Measurements from ENCODE around the gene SNAP23. TPM values are rescaled to one million over a fixed set of nuclear protein-coding genes. Genes with fewer than 3 reads are reported as not detected.

The SNAP23 gene
- total RNA-seq, 1 donor from 2014 or later: 111 TPM

DNA sequence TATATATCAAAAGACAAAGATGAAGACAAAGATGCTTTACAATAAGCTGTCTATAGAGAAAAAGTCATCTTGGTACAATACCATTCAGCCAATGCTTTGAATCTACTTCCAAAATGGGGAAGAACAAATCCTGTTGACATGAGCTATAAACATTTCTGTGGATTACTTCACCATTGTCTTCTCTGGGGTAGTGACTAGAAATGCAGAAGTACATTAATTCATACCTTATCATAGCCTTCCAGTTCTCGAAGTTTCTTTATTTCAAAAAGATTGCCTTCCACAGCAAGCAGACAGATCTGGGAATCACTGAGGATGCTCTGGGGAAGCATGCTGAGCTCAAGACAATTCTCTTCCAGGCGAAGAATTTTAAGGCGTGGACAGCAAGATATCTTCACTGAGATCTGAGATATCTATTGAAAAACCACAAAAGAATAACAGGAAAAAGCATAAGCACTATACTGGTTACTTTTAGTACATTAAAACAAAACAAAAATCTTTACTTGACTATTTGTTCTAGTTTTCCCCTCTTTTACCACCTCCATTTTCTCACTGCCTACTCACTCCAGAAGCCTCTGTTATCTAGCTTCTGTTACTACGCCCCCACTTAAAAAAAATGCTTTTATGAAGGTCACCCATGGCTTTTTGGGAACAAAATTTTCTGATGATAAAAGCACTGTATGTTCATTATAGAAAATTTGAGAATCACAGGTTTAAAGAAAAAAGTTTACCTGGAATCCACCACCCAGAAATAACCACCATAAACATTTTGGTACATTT is 49.6 kb downstream of the SNAP23 start:
- H3K4me1 Mint-ChIP-seq: peaks cover 29% of the 10 kb centered on the region
- ATAC-seq (ENCODE audit: low read depth) (no peak), DNase-seq (no peak)
- TF ChIP-seq, protein P1, sequence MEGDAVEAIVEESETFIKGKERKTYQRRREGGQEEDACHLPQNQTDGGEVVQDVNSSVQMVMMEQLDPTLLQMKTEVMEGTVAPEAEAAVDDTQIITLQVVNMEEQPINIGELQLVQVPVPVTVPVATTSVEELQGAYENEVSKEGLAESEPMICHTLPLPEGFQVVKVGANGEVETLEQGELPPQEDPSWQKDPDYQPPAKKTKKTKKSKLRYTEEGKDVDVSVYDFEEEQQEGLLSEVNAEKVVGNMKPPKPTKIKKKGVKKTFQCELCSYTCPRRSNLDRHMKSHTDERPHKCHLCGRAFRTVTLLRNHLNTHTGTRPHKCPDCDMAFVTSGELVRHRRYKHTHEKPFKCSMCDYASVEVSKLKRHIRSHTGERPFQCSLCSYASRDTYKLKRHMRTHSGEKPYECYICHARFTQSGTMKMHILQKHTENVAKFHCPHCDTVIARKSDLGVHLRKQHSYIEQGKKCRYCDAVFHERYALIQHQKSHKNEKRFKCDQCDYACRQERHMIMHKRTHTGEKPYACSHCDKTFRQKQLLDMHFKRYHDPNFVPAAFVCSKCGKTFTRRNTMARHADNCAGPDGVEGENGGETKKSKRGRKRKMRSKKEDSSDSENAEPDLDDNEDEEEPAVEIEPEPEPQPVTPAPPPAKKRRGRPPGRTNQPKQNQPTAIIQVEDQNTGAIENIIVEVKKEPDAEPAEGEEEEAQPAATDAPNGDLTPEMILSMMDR (IDR thresholded peaks at IDR 0.05): no peak
- no peaks in the 10 kb centered on the region for H3K27me3 Mint-ChIP-seq
- H3K36me3 Mint-ChIP-seq (ENCODE audit: low read depth): peaks cover 46% of the 10 kb centered on the region
- CTCF ChIA-PET: no interaction called here
- no peak overlapping the region for H3K4me3 Mint-ChIP-seq
- H3K9me3 Mint-ChIP-seq: no peaks in the 10 kb centered on the region
- no peak overlapping the region for H3K27ac Mint-ChIP-seq
- intact Hi-C loops (cut with micrococcal nuclease): no loop called here
- POLR2A ChIA-PET: interaction anchor here (1.0 kb wide), 1 partner anchor 42 kb away, joined by 3 read pairs; no protein-coding TSS in a partner anchor

DNA sequence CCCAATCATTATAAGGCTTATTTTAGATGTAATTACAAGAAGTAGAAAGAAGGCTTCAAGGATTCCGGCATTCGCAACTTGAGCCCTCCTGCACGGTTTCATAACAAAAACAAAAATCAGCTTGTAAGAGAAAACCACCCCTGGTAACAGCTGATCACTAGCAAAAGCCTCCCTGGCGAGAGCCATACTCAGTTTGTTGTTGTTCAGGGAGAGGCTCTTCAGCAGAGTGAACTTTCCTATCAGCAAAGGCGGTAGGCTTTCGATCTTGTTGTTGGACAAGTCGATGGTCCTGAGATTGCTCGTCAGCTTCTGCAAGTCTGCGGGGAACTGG is 52.4 kb downstream of the SNAP23 start:
- Mint-ChIP-seq H3K36me3 (ENCODE audit: low read depth) (peaks cover 41% of the 10 kb centered on the region), H3K9me3 (no peaks in the 10 kb centered on the region), H3K4me1 (peaks cover 36% of the 10 kb centered on the region), H3K4me3 (peak overlapping the region; percentile 96), H3K27ac (peak overlapping the region; percentile 93), H3K27me3 (no peaks in the 10 kb centered on the region)
- ATAC-seq (ENCODE audit: low read depth) (peak; percentile 12), DNase-seq (no peak)
- TF ChIP-seq, protein P1 (IDR thresholded peaks at IDR 0.05): no peak
- intact Hi-C loops (cut with micrococcal nuclease): loop anchor here (1.0 to 2.0 kb wide), 4 partner anchors 27 to 373 kb away; partner anchors contain the start of genes SNAP23 and STARD9
- ChIA-PET CTCF (no interaction called here), POLR2A (interaction anchor here (0.6 to 2.7 kb wide), 8 partner anchors 13 to 761 kb away, joined by 3 to 16 read pairs (median 5); partner anchors contain the start of genes SNAP23, STARD9 and ZNF106)

DNA sequence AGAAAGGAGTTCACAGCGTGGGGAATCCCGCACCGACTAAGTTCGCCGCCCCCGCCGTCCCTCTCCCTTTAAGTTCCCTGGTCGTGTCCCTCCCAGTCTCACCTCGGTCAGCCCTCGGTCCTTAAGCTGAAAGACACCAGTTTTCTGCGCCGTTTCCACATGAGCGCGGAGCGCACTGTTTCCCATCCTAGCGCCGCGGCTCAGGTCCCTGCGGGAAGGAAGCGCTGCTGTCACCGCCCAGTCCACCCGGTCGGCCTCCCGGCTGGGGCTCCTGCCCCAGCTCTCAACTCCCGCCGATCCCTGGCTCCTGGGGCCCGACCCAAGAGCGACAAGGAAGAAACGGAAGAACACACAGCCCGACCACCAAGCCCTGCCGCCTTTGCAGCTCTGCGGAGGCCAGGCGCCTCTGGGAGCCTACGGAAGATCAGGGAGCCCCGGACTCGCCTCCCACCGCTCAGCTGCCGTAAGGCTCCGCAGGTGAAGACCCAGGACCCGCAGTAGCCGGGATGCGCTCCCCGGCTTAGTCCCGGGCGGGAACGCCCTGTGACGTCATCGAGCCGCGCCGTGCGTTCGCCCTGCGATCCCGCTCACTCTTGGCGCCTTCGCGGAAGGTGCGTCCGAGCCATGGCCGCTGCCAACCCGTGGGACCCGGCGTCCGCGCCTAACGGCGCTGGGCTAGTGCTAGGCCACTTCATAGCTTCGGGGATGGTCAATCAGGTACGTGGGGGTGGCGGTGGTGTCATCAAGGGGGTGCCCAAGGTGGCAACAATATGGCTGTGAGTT is 53.0 kb downstream of the SNAP23 start, which contains the start of the genes HAUS2 and LRRC57:
Gene HAUS2 (plus strand): TSS at position 590 of the 783 bp plus-strand sequence. CDS start 35 bp downstream, at position 625.
Gene LRRC57 (minus strand): TSS at position 545 of the 783 bp plus-strand sequence. CDS start 359 bp downstream, at position 186.
- intact Hi-C loops (cut with micrococcal nuclease): loop anchor here (1.0 to 2.0 kb wide), 4 partner anchors 27 to 373 kb away; partner anchors contain the start of genes SNAP23 and STARD9
- CTCF ChIA-PET: no interaction called here
- Mint-ChIP-seq H3K4me1 (peaks cover 36% of the 10 kb centered on the region), H3K27me3 (no peaks in the 10 kb centered on the region), H3K36me3 (ENCODE audit: low read depth) (peaks cover 40% of the 10 kb centered on the region), H3K4me3 (peak within 1 kb of the TSS; percentile 96), H3K27ac (peak within 1 kb of the TSS; percentile 93), H3K9me3 (no peaks in the 10 kb centered on the region)
- TF ChIP-seq, protein P1 (IDR thresholded peaks at IDR 0.05): no peak
- DNase-seq (peak; percentile 88), ATAC-seq (ENCODE audit: low read depth) (peak; percentile 86)
- POLR2A ChIA-PET: interaction anchor here (0.6 to 2.7 kb wide), 10 partner anchors 12 to 762 kb away, joined by 3 to 16 read pairs (median 4); partner anchors contain the start of genes GANC, SNAP23, STARD9 and TMEM87A

DNA sequence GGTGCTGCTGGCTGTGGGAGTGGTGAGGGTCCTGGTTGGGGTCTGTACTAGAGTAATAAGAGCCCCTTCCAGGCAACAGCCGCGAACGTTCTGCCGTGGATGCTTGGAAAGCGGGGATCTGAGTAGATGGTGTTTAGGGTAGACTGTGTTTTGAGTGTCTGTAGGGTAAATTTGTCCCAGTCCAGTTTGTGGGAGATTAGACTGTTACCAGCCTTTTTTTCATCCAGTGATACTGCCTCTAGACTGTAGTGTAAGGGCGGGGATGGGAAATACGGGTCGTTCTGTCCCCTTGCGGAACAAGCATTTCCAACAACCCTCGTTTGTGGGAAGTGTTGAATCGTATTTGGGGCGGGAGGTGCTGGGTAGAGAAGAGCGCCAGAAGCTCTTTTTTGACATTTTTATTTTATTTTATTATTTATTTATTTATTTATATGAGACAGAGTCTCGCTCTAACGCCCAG is 53.6 kb downstream of the SNAP23 start:
- Mint-ChIP-seq H3K4me1 (peaks cover 36% of the 10 kb centered on the region), H3K9me3 (no peaks in the 10 kb centered on the region), H3K36me3 (ENCODE audit: low read depth) (peaks cover 35% of the 10 kb centered on the region), H3K4me3 (peak overlapping the region; percentile 96), H3K27ac (peak overlapping the region; percentile 93), H3K27me3 (no peaks in the 10 kb centered on the region)
- POLR2A ChIA-PET: interaction anchor here (1.0 to 2.7 kb wide), 5 partner anchors 26 to 276 kb away, joined by 3 to 16 read pairs (median 9); partner anchors contain the start of genes GANC, SNAP23, STARD9 and TMEM87A
- TF ChIP-seq, protein P1 (IDR thresholded peaks at IDR 0.05): no peak
- intact Hi-C loops (cut with micrococcal nuclease): loop anchor here (2.0 kb wide), 1 partner anchor 102 kb away; no protein-coding TSS in a partner anchor
- ATAC-seq (ENCODE audit: low read depth): peak; percentile 40
- DNase-seq: peak; percentile 18
- CTCF ChIA-PET: no interaction called here
